ENCODE data around the gene SACS. TPM values are rescaled to one million over a fixed set of nuclear protein-coding genes. Genes with fewer than 3 reads are reported as not detected.

SACS gene
- total and polyA plus RNA-seq, 2 donors (not counting 1 experiment from before 2014, with no cell fraction given) = 6.8 to 21.4 TPM

- ATAC-seq (ENCODE audit: low read depth) (no peak), DNase-seq (no peak)
- TF ChIP-seq EZH2 (IDR thresholded peaks at IDR 0.05; ENCODE audit: borderline replicate concordance, insufficient read depth, low read depth, low read length, poor library complexity, severe bottlenecking) (no peak), CTCF (IDR thresholded peaks at IDR 0.05) (no peak)
- Histone ChIP-seq H3K79me2 (ENCODE audit: control insufficient read depth, insufficient read depth, low read length) (no peaks in the 10 kb centered on the region), H2AFZ (ENCODE audit: insufficient read depth, low read depth, low read length, poor library complexity, severe bottlenecking) (no peak overlapping the region), H3K27me3 (replicated peaks in 1 of 4; ENCODE audit: control extremely low read depth in 1 of 4, control insufficient read depth in 3 of 4, insufficient read depth in 4 of 4, low read length in 3 of 4) (peaks cover 0 to 41% (median 10%) of the 10 kb centered on the region in 4 experiments), H3K9ac (ENCODE audit: low read length) (no peak overlapping the region), H3K4me3 (ENCODE audit: control extremely low read depth in 1 of 5, extremely low read depth in 1 of 5, insufficient read depth in 1 of 5, low read depth in 2 of 5, low read length in 4 of 5) (no peak overlapping the region), H4K20me1 (ENCODE audit: control insufficient read depth, insufficient read depth, low read length, poor library complexity, severe bottlenecking) (no peaks in the 10 kb centered on the region), H3K9me3 (ENCODE audit: control extremely low read depth in 1 of 3, control insufficient read depth in 2 of 3, insufficient read depth in 1 of 3, low read length in 2 of 3) (no peaks in the 10 kb centered on the region), H3K36me3 (replicated peaks in 1 of 2; ENCODE audit: control extremely low read depth in 1 of 2, control insufficient read depth in 1 of 2, extremely low read depth in 1 of 2, insufficient read depth in 2 of 2, low read length in 1 of 2) (no peaks in the 10 kb centered on the region), H3K4me2 (replicated peaks; ENCODE audit: low read depth, low read length, poor library complexity, severe bottlenecking) (no peak overlapping the region), H3K4me1 (ENCODE audit: control insufficient read depth in 2 of 2, insufficient read depth in 2 of 2, low read length in 2 of 2) (peaks cover 11 to 12% of the 10 kb centered on the region in 2 donors), H3K27ac (ENCODE audit: low read length in 2 of 2) (no peak overlapping the region)
- WGBS (ENCODE audit: insufficient coverage) = no CpG with 5 or more reads among the region's 7 CpGs
- no peaks in the 10 kb centered on the region for H3K9me3 Mint-ChIP-seq (ENCODE audit: insufficient read depth)
- POLR2A ChIA-PET = no interaction called here
- peaks cover 10% of the 10 kb centered on the region for H3K4me1 Mint-ChIP-seq
- H3K4me3 Mint-ChIP-seq = no peak overlapping the region
- peak overlapping the region; percentile 37 for H3K27ac Mint-ChIP-seq
- CTCF ChIA-PET = interaction anchor here (1.5 kb wide), 1 partner anchor 10 kb away, joined by 3 read pairs; no protein-coding TSS in a partner anchor
- intact Hi-C loops (cut with micrococcal nuclease) = no loop called here
- peaks cover 31% of the 10 kb centered on the region for H3K27me3 Mint-ChIP-seq
Observed at GRCh38 chr13:23455401-23456185, 22.1 kb upstream of the SACS start.

GRCh38 chr13:23453132-23453531, 19.6 kb upstream of the SACS start:
- POLR2A ChIA-PET = no interaction called here
- peaks cover 39% of the 10 kb centered on the region for H3K27me3 Mint-ChIP-seq
- Histone ChIP-seq H2AFZ (ENCODE audit: insufficient read depth, low read depth, low read length, poor library complexity, severe bottlenecking) (no peak overlapping the region), H3K4me1 (ENCODE audit: control insufficient read depth in 2 of 2, insufficient read depth in 2 of 2, low read length in 2 of 2) (no peaks in the 10 kb centered on the region), H3K9ac (ENCODE audit: low read length) (no peak overlapping the region), H3K27me3 (replicated peaks in 1 of 4; ENCODE audit: control extremely low read depth in 1 of 4, control insufficient read depth in 3 of 4, insufficient read depth in 4 of 4, low read length in 3 of 4) (peaks cover 0 to 33% (median 11%) of the 10 kb centered on the region in 4 experiments), H4K20me1 (ENCODE audit: control insufficient read depth, insufficient read depth, low read length, poor library complexity, severe bottlenecking) (no peaks in the 10 kb centered on the region), H3K79me2 (ENCODE audit: control insufficient read depth, insufficient read depth, low read length) (no peaks in the 10 kb centered on the region), H3K4me2 (replicated peaks; ENCODE audit: low read depth, low read length, poor library complexity, severe bottlenecking) (no peak overlapping the region), H3K9me3 (ENCODE audit: control extremely low read depth in 1 of 3, control insufficient read depth in 2 of 3, insufficient read depth in 1 of 3, low read length in 2 of 3) (no peaks in the 10 kb centered on the region), H3K4me3 (ENCODE audit: control extremely low read depth in 1 of 5, extremely low read depth in 1 of 5, insufficient read depth in 1 of 5, low read depth in 2 of 5, low read length in 4 of 5) (no peak overlapping the region), H3K36me3 (replicated peaks in 1 of 2; ENCODE audit: control extremely low read depth in 1 of 2, control insufficient read depth in 1 of 2, extremely low read depth in 1 of 2, insufficient read depth in 2 of 2, low read length in 1 of 2) (no peaks in the 10 kb centered on the region), H3K27ac (ENCODE audit: low read length in 2 of 2) (no peak overlapping the region)
- intact Hi-C loops (cut with micrococcal nuclease) = no loop called here
- CTCF ChIA-PET = no interaction called here
- DNase-seq = no peak
- H3K4me3 Mint-ChIP-seq = no peak overlapping the region
- H3K4me1 Mint-ChIP-seq = peaks cover 2% of the 10 kb centered on the region
- no peak for TF ChIP-seq CTCF (IDR thresholded peaks at IDR 0.05)
- no peak for TF ChIP-seq EZH2 (IDR thresholded peaks at IDR 0.05; ENCODE audit: borderline replicate concordance, insufficient read depth, low read depth, low read length, poor library complexity, severe bottlenecking)
- no peak for ATAC-seq (ENCODE audit: low read depth)
- 68% methylated on average over 5 of the region's 8 CpGs for WGBS (ENCODE audit: insufficient coverage)
- H3K9me3 Mint-ChIP-seq (ENCODE audit: insufficient read depth) = no peaks in the 10 kb centered on the region
- no peak overlapping the region for H3K27ac Mint-ChIP-seq
